ENCODE measurements around the gene ANO7.

ANO7 gene

DNA sequence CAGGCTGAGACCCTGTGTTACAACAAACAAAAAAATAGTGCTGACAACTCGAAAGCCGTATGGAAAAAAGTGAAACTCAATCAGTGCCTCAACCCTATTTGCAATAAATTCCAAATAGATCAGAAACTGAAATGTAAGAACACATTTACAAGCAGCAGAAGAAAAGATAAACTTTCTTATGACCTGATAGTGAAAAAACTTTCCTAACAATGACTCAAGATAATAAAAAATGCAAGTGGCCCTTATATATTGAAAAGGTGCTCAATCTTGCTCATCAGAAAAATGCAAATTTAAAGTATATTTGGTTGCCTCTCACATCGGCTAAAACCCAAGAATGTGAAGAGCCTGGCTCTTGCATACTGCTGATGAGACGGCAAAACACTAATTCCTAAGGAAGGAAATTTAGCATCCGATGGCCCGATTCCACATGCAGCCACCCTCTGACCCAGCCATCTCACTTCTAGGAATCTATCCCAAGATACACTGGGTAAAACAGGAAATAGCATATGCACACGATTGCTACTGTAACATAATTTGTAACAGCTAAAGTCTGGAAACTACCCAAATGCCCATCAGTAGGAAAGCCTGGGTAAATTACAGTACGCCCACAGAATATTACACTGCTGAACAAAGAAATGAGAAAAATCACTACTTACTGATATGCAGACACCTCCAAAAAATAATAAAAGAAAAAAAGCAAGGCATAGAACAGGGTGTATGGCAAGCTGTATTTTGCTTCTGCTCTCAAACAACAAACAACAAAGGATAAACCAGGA lies 70.2 kb downstream of the ANO7 start:
- 78% methylated on average over 3 of the region's 8 CpGs for WGBS (ENCODE audit: insufficient coverage)
- Histone ChIP-seq H3K36me3 (ENCODE audit: control insufficient read depth in 4 of 4, insufficient read depth in 4 of 4, low read length in 3 of 4) (peaks cover 26 to 86% (median 71%) of the 10 kb centered on the region in 4 experiments), H3K27me3 (replicated peaks in 2 of 5; ENCODE audit: control insufficient read depth in 4 of 5, insufficient read depth in 5 of 5, low read length in 4 of 5) (no peaks in the 10 kb centered on the region), H3K4me3 (ENCODE audit: control insufficient read depth in 1 of 7, extremely low read depth in 1 of 7, insufficient read depth in 4 of 7, low read depth in 2 of 7, low read length in 6 of 7) (no peak overlapping the region), H3K9me3 (ENCODE audit: control extremely low read depth in 1 of 5, control insufficient read depth in 4 of 5, insufficient read depth in 2 of 5, low read depth in 1 of 5, low read length in 4 of 5) (no peaks in the 10 kb centered on the region), H3K4me1 (ENCODE audit: control extremely low read depth in 1 of 4, control insufficient read depth in 4 of 4, insufficient read depth in 4 of 4, low read length in 3 of 4) (no peaks in the 10 kb centered on the region), H3K27ac (ENCODE audit: insufficient read depth in 1 of 2, low read depth in 1 of 2, low read length in 2 of 2, poor library complexity in 1 of 2, severe bottlenecking in 2 of 2) (no peak overlapping the region)
- DNase-seq, result no peak
- CTCF ChIA-PET, result interaction anchor here (1.1 kb wide), 1 partner anchor 8 kb away, joined by 3 read pairs; no protein-coding TSS in a partner anchor
- POLR2A ChIA-PET, result no interaction called here

DNA sequence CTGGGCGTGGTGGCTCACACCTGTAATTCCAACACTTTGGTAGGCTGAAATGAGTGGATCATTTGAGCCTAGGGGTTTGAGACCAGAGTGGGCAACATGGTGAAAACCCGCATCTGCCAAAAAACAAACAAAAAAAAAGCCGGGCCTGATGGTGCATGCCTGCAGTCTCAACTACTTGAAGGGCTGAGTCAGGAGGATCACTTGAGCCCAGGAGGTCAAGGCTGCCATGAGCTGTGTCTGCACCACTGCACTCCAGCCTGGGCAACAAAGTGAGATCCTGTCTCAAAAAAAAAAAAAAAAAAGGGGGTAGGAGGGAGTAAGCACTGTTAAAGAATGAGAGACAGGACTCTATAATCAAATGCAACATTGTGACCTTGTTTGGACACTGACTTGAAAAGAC lies 72.4 kb downstream of the ANO7 start:
- Histone ChIP-seq H3K27me3 (replicated peaks in 2 of 5; ENCODE audit: control insufficient read depth in 4 of 5, insufficient read depth in 5 of 5, low read length in 4 of 5) (no peaks in the 10 kb centered on the region), H3K4me3 (ENCODE audit: control insufficient read depth in 1 of 7, extremely low read depth in 1 of 7, insufficient read depth in 4 of 7, low read depth in 2 of 7, low read length in 6 of 7) (no peak overlapping the region), H3K36me3 (ENCODE audit: control insufficient read depth in 4 of 4, insufficient read depth in 4 of 4, low read length in 3 of 4) (peaks cover 17 to 83% (median 71%) of the 10 kb centered on the region in 4 experiments), H3K27ac (ENCODE audit: insufficient read depth in 1 of 2, low read depth in 1 of 2, low read length in 2 of 2, poor library complexity in 1 of 2, severe bottlenecking in 2 of 2) (no peak overlapping the region), H3K9me3 (ENCODE audit: control extremely low read depth in 1 of 5, control insufficient read depth in 4 of 5, insufficient read depth in 2 of 5, low read depth in 1 of 5, low read length in 4 of 5) (no peaks in the 10 kb centered on the region), H3K4me1 (ENCODE audit: control extremely low read depth in 1 of 4, control insufficient read depth in 4 of 4, insufficient read depth in 4 of 4, low read length in 3 of 4) (no peaks in the 10 kb centered on the region)
- ChIA-PET CTCF (no interaction called here), POLR2A (interaction anchor here (0.6 kb wide), 1 partner anchor 24 kb away, joined by 4 read pairs; no protein-coding TSS in a partner anchor)
- WGBS (ENCODE audit: insufficient coverage), result 97% methylated on average over 3 of the region's 3 CpGs
- DNase-seq, result no peak

DNA sequence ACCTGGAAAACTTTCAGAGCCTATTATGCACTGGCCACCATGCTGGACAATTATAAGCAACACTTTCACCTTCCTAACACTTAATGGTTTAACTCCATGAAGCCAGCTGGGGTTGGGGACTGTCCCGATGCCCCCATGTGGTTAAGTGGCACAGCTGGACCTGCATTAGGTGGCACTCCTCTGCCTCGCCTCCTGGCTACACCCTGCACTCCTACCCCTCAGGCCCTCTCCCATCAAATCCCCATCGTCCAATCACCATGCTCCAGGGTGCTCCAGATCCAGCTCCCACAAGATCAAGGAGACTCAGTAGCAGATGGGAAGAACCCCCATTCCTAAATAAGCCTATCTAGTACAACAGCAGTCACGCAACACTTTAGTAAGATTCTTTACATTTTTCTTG lies 73.2 kb downstream of the ANO7 start:
- no peak overlapping the region for H3K27ac ChIP-seq (ENCODE audit: insufficient read depth in 1 of 2, low read depth in 1 of 2, low read length in 2 of 2, poor library complexity in 1 of 2, severe bottlenecking in 2 of 2)
- no peaks in the 10 kb centered on the region for H3K27me3 ChIP-seq (replicated peaks in 2 of 5; ENCODE audit: control insufficient read depth in 4 of 5, insufficient read depth in 5 of 5, low read length in 4 of 5)
- CTCF ChIA-PET, result interaction anchor here (0.7 kb wide), 1 partner anchor 26 kb away, joined by 3 read pairs; no protein-coding TSS in a partner anchor
- DNase-seq, result no peak
- 92% methylated on average over 3 of the region's 4 CpGs for WGBS (ENCODE audit: insufficient coverage)
- POLR2A ChIA-PET, result interaction anchor here (0.6 kb wide), 1 partner anchor 24 kb away, joined by 4 read pairs; no protein-coding TSS in a partner anchor
- H3K4me3 ChIP-seq (ENCODE audit: control insufficient read depth in 1 of 7, extremely low read depth in 1 of 7, insufficient read depth in 4 of 7, low read depth in 2 of 7, low read length in 6 of 7), result no peak overlapping the region
- H3K9me3 ChIP-seq (ENCODE audit: control extremely low read depth in 1 of 5, control insufficient read depth in 4 of 5, insufficient read depth in 2 of 5, low read depth in 1 of 5, low read length in 4 of 5), result no peaks in the 10 kb centered on the region
- H3K4me1 ChIP-seq (ENCODE audit: control extremely low read depth in 1 of 4, control insufficient read depth in 4 of 4, insufficient read depth in 4 of 4, low read length in 3 of 4), result no peaks in the 10 kb centered on the region
- peaks cover 13 to 81% (median 70%) of the 10 kb centered on the region in 4 experiments for H3K36me3 ChIP-seq (ENCODE audit: control insufficient read depth in 4 of 4, insufficient read depth in 4 of 4, low read length in 3 of 4)

DNA sequence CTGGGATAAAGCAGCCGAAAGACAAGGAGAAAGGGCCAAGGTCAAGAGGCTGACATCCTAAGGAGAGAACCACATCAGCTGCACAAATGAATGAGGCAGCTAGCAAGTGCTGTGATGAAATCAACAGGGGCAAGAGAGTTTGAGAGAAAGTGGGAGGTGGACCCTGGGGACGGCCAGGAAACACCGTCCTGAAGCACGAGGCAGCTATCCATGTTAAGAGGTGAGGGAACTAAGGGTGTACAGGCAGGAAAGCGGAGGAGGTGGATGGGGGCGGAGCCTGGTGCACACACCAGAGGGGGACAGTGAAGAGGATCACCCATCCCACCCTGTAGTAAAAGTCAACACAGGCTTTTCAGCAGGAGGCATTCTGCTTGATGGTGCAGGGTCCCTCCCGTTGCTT lies 74.6 kb downstream of the ANO7 start:
- H3K27me3 ChIP-seq (replicated peaks in 2 of 5; ENCODE audit: control insufficient read depth in 4 of 5, insufficient read depth in 5 of 5, low read length in 4 of 5), result no peaks in the 10 kb centered on the region
- ChIA-PET POLR2A (no interaction called here), CTCF (no interaction called here)
- no peak for DNase-seq
- no peaks in the 10 kb centered on the region for H3K9me3 ChIP-seq (ENCODE audit: control extremely low read depth in 1 of 5, control insufficient read depth in 4 of 5, insufficient read depth in 2 of 5, low read depth in 1 of 5, low read length in 4 of 5)
- no peak overlapping the region for H3K27ac ChIP-seq (ENCODE audit: insufficient read depth in 1 of 2, low read depth in 1 of 2, low read length in 2 of 2, poor library complexity in 1 of 2, severe bottlenecking in 2 of 2)
- H3K4me3 ChIP-seq (ENCODE audit: control insufficient read depth in 1 of 7, extremely low read depth in 1 of 7, insufficient read depth in 4 of 7, low read depth in 2 of 7, low read length in 6 of 7), result no peak overlapping the region
- peaks cover 18 to 84% (median 71%) of the 10 kb centered on the region in 4 experiments for H3K36me3 ChIP-seq (ENCODE audit: control insufficient read depth in 4 of 4, insufficient read depth in 4 of 4, low read length in 3 of 4)
- 100% methylated on average over 7 of the region's 7 CpGs for WGBS (ENCODE audit: insufficient coverage)
- no peaks in the 10 kb centered on the region for H3K4me1 ChIP-seq (ENCODE audit: control extremely low read depth in 1 of 4, control insufficient read depth in 4 of 4, insufficient read depth in 4 of 4, low read length in 3 of 4)

DNA sequence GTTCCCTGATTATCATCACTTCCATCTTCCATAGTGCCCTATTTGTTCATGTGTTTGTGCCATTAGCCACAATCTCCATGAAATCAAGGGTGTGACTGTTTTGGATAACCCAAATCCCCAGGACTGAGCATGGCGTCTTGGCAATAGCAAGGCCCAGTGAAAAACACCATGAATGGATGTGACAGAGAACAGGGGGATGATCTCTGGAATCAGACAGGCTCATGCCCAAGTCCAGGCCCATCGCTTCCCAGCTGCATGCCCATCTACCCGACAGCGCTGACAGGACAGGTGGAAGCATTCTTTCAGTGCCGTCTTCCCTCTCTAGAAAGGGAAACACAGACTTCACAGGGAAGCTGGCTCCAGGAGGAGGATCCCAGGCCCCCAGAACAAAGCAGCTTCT lies 77.0 kb downstream of the ANO7 start:
- WGBS (ENCODE audit: insufficient coverage), result 100% methylated on average over 5 of the region's 5 CpGs
- no peak overlapping the region for H3K4me3 ChIP-seq (ENCODE audit: control insufficient read depth in 1 of 7, extremely low read depth in 1 of 7, insufficient read depth in 4 of 7, low read depth in 2 of 7, low read length in 6 of 7)
- H3K36me3 ChIP-seq (ENCODE audit: control insufficient read depth in 4 of 4, insufficient read depth in 4 of 4, low read length in 3 of 4), result peaks cover 15 to 77% (median 60%) of the 10 kb centered on the region in 4 experiments
- ChIA-PET CTCF (no interaction called here), POLR2A (no interaction called here)
- H3K9me3 ChIP-seq (ENCODE audit: control extremely low read depth in 1 of 5, control insufficient read depth in 4 of 5, insufficient read depth in 2 of 5, low read depth in 1 of 5, low read length in 4 of 5), result no peaks in the 10 kb centered on the region
- no peak for DNase-seq
- peaks cover 0 to 2% (median under 1%) of the 10 kb centered on the region in 4 experiments for H3K4me1 ChIP-seq (ENCODE audit: control extremely low read depth in 1 of 4, control insufficient read depth in 4 of 4, insufficient read depth in 4 of 4, low read length in 3 of 4)
- H3K27ac ChIP-seq (ENCODE audit: insufficient read depth in 1 of 2, low read depth in 1 of 2, low read length in 2 of 2, poor library complexity in 1 of 2, severe bottlenecking in 2 of 2), result no peak overlapping the region
- H3K27me3 ChIP-seq (replicated peaks in 2 of 5; ENCODE audit: control insufficient read depth in 4 of 5, insufficient read depth in 5 of 5, low read length in 4 of 5), result no peaks in the 10 kb centered on the region

DNA sequence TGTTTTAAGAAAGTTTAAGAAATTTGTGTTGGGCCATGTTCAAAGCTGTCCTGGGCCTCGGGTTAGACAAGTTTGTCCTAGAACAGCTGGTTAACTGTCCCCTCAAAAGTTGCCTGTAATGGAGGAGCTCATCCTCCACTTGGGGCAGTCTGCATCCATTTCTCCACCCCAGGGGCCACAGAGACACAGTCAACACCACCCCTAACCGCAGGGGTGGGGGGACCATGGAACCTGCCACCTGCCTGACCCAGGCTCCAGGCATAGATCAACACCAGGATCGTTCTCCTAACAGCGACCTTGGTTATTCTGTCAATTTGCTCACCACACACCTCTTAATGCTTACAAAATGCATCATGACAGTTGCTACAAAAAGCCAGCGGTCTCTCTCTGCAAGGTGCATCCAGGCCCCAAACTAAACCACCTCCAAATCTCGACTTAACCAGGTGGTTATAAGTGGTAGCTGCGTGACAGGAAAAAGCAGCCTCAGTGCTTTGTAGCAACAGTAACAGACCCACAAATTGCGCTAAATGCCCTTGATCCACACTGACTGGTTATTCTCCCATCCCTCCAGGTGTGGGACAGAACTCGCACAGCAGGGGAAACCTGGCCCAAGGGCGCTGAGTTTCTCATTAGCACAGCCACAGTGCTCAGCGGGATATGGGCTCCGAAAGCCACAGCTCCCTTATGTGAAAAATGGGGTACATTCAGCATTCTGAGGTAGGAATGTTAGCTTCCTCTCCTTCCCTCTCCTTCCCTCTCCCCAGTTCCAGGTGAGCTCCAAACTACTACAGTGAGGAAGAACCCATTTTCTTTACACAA lies 79.0 kb downstream of the ANO7 start:
- POLR2A ChIA-PET, result no interaction called here
- no peak overlapping the region for H3K4me3 ChIP-seq (ENCODE audit: control insufficient read depth in 1 of 7, extremely low read depth in 1 of 7, insufficient read depth in 4 of 7, low read depth in 2 of 7, low read length in 6 of 7)
- WGBS (ENCODE audit: insufficient coverage), result 87% methylated on average over 8 of the region's 12 CpGs
- CTCF ChIA-PET, result interaction anchor here (1.0 to 1.8 kb wide), 3 partner anchors 10 to 25 kb away, joined by 3 to 5 read pairs (median 3); no protein-coding TSS in a partner anchor
- H3K4me1 ChIP-seq (ENCODE audit: control extremely low read depth in 1 of 4, control insufficient read depth in 4 of 4, insufficient read depth in 4 of 4, low read length in 3 of 4), result peaks cover 7 to 17% (median 11%) of the 10 kb centered on the region in 4 experiments
- peaks cover 9 to 59% (median 42%) of the 10 kb centered on the region in 4 experiments for H3K36me3 ChIP-seq (ENCODE audit: control insufficient read depth in 4 of 4, insufficient read depth in 4 of 4, low read length in 3 of 4)
- H3K27me3 ChIP-seq (replicated peaks in 2 of 5; ENCODE audit: control insufficient read depth in 4 of 5, insufficient read depth in 5 of 5, low read length in 4 of 5), result no peaks in the 10 kb centered on the region
- H3K9me3 ChIP-seq (ENCODE audit: control extremely low read depth in 1 of 5, control insufficient read depth in 4 of 5, insufficient read depth in 2 of 5, low read depth in 1 of 5, low read length in 4 of 5), result no peaks in the 10 kb centered on the region
- no peak for DNase-seq
- H3K27ac ChIP-seq (ENCODE audit: insufficient read depth in 1 of 2, low read depth in 1 of 2, low read length in 2 of 2, poor library complexity in 1 of 2, severe bottlenecking in 2 of 2), result no peak overlapping the region

All from common myeloid progenitor, CD34-positive (primary cell).